Measurements from ENCODE around the gene GLTP.
"Not testable (repeated sequence)": the region's sequence is repeated elsewhere in the genome, so short reads cannot be mapped to it uniquely, and the experiment has no call there.

Gene GLTP

GRCh38 chr12:109877504-109878246, 2.7 kb downstream of the GLTP start:
- no peak for DNase-seq (ENCODE audit: low read depth in 3 of 3)

DNA sequence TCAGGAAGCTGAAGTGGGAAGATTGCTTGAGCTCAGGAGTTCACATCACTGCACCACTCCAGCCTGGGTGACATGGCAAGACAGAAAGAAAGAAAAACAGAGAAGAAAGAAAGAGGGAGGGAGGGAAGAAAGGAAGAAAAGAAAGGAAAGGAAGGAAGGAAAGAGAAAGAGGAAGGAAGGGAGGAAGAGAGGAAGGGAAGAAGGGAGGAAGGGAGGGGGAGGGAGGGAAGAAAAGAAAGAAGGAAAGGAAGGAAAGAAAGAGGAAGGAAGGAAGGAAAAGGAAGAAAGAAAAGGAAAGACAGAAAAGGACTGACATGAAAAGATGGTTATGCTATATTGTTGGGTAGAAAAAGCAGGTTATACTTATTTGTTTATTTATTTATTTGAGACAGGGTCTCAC, 3.9 kb downstream of the GLTP start:
- DNase-seq (ENCODE audit: low read depth in 3 of 3) = no peak

- DNase-seq (ENCODE audit: low read depth in 3 of 3) = no peak
Measured at GRCh38 chr12:109875572-109876131, 4.7 kb downstream of the GLTP start.

- no peak for DNase-seq (ENCODE audit: low read depth in 3 of 3)
Measured at GRCh38 chr12:109873653-109874052, 6.7 kb downstream of the GLTP start.

- DNase-seq (ENCODE audit: low read depth in 3 of 3) = no peak
Measured at GRCh38 chr12:109871668-109872314, 8.6 kb downstream of the GLTP start.

DNA sequence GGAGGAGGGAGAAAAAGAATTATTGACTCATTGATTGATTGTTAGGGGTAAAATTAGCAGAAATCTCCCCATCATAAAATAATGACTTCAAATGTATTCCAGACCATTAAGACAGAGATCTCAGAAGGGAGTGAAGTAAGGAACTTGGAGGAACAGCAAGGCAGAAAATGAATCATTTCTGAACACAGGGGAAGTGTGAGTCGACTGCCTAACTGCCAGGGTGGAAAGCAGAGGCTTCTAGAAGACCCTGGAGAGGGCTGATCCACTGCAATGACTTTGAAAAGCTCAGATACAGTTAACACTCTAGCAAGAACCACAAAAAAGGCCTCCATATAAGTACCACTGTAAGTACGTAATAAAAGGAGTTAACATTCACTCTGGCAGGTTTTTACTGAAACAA, 9.7 kb downstream of the GLTP start:
- no peak for DNase-seq (ENCODE audit: low read depth in 3 of 3)

DNA sequence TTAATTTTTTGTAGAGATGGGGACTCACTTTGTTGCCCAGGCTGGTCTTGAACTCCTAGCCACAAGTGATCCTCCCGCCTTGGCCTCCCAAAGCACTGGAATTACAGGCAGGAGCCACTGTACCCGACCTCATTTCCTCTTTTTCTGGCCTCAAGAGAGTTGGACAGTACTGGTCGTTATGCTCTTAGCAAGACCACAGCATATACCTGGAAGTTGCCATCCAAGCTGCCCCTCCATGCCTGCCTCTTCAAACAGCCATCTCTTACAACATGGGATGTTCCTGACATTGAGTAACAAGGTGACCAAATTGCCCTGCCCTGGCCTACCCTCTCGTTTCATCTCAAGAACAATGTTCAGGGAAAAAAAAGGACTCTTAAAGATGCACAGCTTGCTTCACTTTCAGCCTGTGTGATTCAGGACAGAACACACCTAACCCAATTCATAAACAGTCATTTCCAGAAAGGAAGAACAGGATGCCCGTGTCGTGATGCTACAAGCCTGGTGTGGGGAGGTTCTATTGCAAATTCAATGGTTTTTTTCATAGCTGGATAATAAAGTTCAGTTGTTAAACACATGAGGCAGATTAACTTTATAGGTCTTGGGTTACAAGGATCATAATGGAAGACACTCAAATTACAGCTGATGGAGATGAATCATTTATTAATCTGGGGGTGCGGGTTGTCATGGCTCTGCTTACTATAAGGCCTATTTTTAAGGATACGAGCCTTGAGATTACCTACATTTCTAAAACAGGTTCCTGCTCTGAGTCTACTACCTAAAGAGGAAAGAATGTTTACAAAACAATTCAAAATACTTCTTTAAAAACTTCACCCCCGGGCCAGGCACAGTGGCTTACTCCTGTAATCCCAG, 11.9 kb downstream of the GLTP start:
- no peak for DNase-seq (ENCODE audit: low read depth in 3 of 3)

GRCh38 chr12:109864916-109865315, 15.4 kb downstream of the GLTP start:
- no peak for DNase-seq (ENCODE audit: low read depth in 3 of 3)

GRCh38 chr12:109863847-109864712, 16.3 kb downstream of the GLTP start:
- DNase-seq (ENCODE audit: low read depth in 3 of 3) = no peak

DNA sequence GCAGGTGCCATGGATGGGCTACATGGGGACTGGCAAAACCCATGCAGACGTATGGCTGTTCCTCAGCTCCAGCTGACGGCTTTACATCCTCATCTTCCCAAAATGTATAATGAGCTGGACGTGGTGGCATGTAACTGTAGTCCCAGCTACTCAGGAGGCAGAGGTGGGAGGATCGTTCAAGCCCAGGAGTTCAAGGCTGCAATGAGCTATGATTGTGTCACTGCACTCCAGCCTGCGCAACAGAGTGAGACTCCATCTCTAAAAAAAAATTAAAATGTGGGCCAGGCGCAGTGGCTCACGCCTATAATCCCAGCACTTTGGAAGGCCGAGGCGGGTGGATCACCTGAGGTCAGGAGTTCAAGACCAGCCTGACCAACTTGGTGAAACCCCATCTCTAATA, 17.9 kb downstream of the GLTP start:
- DNase-seq (ENCODE audit: low read depth in 3 of 3) = not testable (repeated sequence)

GRCh38 chr12:109861689-109862314, 18.5 kb downstream of the GLTP start:
- DNase-seq (ENCODE audit: low read depth in 3 of 3) = no peak

- no peak for DNase-seq (ENCODE audit: low read depth in 3 of 3)
Measured at GRCh38 chr12:109860977-109861376, 19.4 kb downstream of the GLTP start.

DNA sequence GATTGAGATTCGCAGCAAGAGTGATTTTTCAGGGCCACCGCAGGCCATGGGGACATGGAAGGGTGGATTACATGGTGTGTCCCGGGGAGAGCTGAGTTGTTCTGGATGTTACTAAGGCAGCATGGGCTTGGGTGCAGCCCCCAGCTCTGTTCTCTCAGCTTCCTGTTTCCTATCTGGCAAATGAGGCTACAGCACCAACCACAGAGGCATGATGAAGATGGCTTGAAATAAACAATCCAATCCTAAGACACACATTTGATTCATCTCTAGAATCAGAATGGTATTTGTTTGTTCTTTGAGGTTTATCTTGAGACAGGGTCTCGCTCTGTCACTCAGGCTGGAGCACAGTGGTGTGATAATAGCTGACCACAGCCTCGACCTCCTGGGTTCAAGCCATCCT, 21.6 kb downstream of the GLTP start:
- DNase-seq (ENCODE audit: low read depth in 3 of 3) = no peak

DNA sequence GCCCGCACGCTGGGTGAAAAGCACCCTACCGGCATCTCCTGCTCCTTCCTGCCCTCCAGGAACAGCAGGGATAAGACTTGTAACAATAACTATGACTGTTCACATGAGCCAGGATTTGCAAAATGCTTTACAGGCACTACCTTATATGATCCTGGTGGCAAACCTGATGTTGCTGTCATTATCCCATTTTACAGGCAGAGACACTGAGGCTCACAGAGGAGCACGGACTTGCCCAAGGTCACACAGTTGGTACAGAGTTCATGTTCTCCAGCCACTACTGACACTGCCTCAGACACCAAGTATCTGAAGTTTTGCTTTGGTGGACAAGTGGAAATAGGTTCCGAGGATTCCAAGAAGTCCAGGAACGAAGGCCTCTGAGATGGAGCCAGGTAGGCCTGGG, 22.6 kb downstream of the GLTP start:
- no peak for DNase-seq (ENCODE audit: low read depth in 3 of 3)

- no peak for DNase-seq (ENCODE audit: low read depth in 3 of 3)
Measured at GRCh38 chr12:109855377-109855776, 25.0 kb downstream of the GLTP start.

DNA sequence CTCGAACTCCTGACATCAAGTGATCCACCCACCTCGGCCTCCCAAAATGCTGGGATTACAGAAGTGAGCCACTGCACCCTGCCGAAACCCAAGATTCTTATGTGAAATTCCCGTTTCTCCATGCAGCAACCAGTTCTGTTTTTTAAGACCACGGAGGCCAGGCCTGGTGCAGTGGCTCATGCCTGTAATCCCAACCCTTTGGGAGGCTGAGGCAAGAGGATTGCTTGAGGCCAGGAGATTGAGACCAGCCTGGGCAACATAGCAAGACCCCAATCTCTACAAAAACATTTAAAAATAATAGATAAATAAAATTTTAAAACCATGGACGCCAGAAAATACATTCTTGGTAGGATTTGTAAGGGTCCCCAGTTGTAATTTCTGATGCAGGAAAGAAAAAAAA, 29.8 kb downstream of the GLTP start:
- DNase-seq (ENCODE audit: low read depth in 3 of 3) = not testable (repeated sequence)

DNA sequence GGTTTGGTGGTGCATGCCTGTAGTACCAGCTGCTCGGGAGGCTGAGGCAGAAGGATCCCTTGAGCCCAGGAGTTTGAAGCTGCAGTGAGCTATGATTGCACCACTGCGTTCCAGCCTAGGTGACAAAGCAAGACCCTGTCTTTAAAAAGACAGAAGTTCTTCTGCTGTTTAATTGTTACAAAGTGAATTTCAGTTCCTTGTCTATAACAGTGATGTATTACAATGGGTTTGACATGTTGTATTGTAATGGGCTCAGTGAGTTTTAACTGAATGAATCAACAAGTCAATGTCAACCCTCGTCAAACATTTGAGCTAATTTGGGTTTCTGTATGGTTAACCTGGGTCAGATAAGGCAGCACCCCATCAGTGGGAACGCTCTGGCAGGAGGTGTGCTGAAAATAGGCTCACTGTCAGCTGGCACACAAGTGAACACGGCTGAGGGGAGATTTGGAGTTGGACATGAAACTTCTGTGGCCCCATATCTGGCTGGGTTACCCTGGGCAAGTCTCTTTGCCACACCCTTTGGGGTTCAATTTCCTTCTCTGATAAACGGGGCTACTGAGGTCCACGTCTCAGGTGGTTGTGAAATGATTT, 33.1 kb downstream of the GLTP start:
- no peak for DNase-seq (ENCODE audit: low read depth in 3 of 3)

- DNase-seq (ENCODE audit: low read depth in 3 of 3) = no peak
Measured at GRCh38 chr12:109845824-109846205, 34.5 kb downstream of the GLTP start.

DNA sequence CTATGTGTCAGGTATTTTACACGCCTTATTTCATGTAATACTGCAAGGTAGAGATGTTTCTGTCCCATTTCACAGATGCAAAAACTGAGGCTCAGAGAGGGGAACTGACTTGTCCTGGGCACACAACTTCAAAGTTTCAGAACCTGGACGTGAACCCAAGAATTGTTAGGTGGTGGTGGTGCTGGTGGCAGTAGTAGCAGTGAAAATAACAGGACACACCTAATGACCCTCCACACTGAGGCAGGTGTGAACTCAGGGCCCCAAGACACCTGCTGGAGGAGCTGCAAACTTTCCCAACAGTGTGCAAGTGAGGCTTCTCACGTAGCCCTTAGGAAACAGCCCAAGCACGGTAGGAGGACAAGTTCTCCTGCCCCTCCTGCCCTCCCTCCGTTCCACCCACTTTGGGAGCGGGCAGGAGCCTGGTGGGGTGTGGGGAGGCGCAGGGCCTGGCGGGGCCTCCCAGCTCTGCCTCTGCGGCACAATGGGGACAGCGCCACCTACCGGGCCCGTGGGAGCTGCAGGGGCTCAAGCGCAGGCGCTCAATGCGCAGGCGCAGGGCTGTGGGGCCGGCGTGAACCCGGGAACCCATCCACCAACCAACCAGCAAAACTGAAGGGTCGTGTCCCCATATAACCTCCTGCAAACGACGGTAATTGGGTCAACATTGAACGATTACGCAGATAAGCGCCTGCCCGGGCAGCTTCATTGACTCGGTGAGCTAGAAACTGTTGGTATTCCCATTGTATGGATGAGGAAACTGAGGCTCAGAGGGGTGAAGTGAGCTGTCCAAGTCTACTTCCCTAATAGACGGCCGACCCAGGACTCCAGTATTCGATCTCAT, 35.1 kb downstream of the GLTP start:
- DNase-seq (ENCODE audit: low read depth in 3 of 3) = peak; percentile 80 to 88 (median 81)

DNA sequence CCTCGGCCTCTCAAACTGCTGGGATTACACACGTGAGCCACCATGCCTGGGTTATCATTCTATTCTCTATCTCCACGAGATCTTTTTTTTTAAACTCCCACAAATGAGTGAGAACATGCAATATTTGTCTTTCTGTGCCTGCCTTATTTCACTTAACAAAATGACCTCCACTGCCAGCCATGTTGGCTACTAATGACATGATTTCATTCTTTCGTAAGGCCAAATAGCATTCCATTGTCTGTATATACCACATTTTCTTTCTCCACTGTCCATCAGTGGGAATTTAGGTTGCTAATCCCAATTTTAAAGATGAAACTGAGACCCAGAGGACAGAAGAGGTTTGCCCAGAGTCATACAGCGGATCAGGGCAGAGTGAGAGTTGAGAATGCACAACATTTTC, 36.2 kb downstream of the GLTP start:
- DNase-seq (ENCODE audit: low read depth in 3 of 3) = no peak

Measured in stimulated activated CD4-positive, alpha-beta T cell treated with anti-CD3 and anti-CD28 coated beads, TNF-alpha, amount 100 ng/mL, for 24 hours (primary cell).